GM12878 (cell line): ENCODE measurements around the gene VAMP3. TPM values are rescaled to one million over a fixed set of nuclear protein-coding genes. Genes with fewer than 3 reads are reported as not detected.
A peak's percentile ranks its signal among the peaks of the same experiment; 100 is the strongest.

Experiments used
- ATAC-seq: fragments of 200-7000 bp; cut with Tn5 transposase; 3 replicates; pipeline ENCODE4 v1.9.1; 2020; ENCODE audit warnings: mild to moderate bottlenecking, moderate library complexity
- BruUV-seq: library from RNA; stranded (reverse); fragments of 400-500 nt; replicated peaks from 2 replicates; lab custom pipeline; 2021; lab: Mats Ljungman, UMichigan
- CTCF ChIA-PET: fragments of 300-600 bp; sonication (Branson Sonifier 250); formaldehyde crosslinking; extraction: SDS; loops from one replicate; lab custom pipeline; 2021; ENCODE audit warnings: inconsistent platforms; lab: Yijun Ruan, JAX
- POLR2A ChIA-PET: fragments of 350-600 bp; formaldehyde crosslinking; extraction: SDS; loops from one replicate; lab custom pipeline; 2021; ENCODE audit warnings: inconsistent platforms; lab: Charles Lee
- RAD21 ChIA-PET: fragments of 300-600 bp; sonication (Branson Sonifier 250); formaldehyde crosslinking; loops from one replicate; lab custom pipeline; 2023; ENCODE audit warnings: antibody characterized with exemption; ENCODE audit not compliant: unreplicated experiment; lab: Charles Lee
- SMC1A ChIA-PET: fragments of 300-600 bp; sonication (Branson Sonifier 250); formaldehyde crosslinking; loops from one replicate; lab custom pipeline; 2023; ENCODE audit not compliant: unreplicated experiment, uncharacterized antibody; lab: Charles Lee
- DNase-seq: peaks from one replicate; pipeline ENCODE4 v3.0.0-alpha.2; 2011; ENCODE audit warnings: low read depth, low spot score
- FAIRE-seq: peaks from 3 replicates; lab custom pipeline; 2011; peaks lifted over from hg19 to GRCh38; lab: Jason Lieb, UNC
- H2AFZ ChIP-seq: 2 replicates; pipeline ENCODE4 v1.6.0; 2011; ENCODE audit warnings: low read depth, low read length, control low read depth; ENCODE audit not compliant: control insufficient read depth
- H3K27ac ChIP-seq: 2 replicates; pipeline ENCODE4 v1.5.1; 2011; ENCODE audit warnings: control low read depth; ENCODE audit not compliant: control insufficient read depth, insufficient read depth
- H3K27me3 ChIP-seq, 2 experiments: replicated peaks in 1 of 2; 2 replicates each; pipeline versions ENCODE4 v1.6.0 to v1.6.1; 2011; ENCODE audit warnings: low read length in 1 of 2; ENCODE audit not compliant: control insufficient read depth in 2 of 2, insufficient read depth in 2 of 2
- H3K36me3 ChIP-seq, 2 experiments: 2 replicates each; pipeline ENCODE4 v1.5.1; 2011; ENCODE audit warnings: low read length in 1 of 2; ENCODE audit not compliant: control insufficient read depth in 2 of 2, insufficient read depth in 2 of 2
- H3K4me1 ChIP-seq: 2 replicates; pipeline ENCODE4 v1.6.1; 2011; ENCODE audit warnings: mild to moderate bottlenecking, low read length, moderate library complexity, mixed read lengths; ENCODE audit not compliant: control insufficient read depth, insufficient read depth
- H3K4me2 ChIP-seq: 2 replicates; pipeline ENCODE4 v1.6.0; 2011; ENCODE audit warnings: control low read depth; ENCODE audit not compliant: control insufficient read depth, insufficient read depth
- H3K4me3 ChIP-seq: fragments of 200-600 bp; sonication (generic); 2 replicates; pipeline ENCODE4 v1.5.1; 2016
- H3K79me2 ChIP-seq: 2 replicates; pipeline ENCODE4 v1.6.0; 2011; ENCODE audit warnings: low read length; ENCODE audit not compliant: control insufficient read depth, insufficient read depth
- H3K9ac ChIP-seq: 2 replicates; pipeline ENCODE4 v1.8.0; 2011; ENCODE audit warnings: low read length, control low read depth, mixed read lengths; ENCODE audit not compliant: control insufficient read depth, insufficient read depth
- H3K9me3 ChIP-seq: replicated peaks from 3 replicates; pipeline ENCODE4 v1.5.1; 2011; ENCODE audit warnings: mild to moderate bottlenecking, low read length; ENCODE audit not compliant: control insufficient read depth, insufficient read depth
- H4K20me1 ChIP-seq: 2 replicates; pipeline ENCODE4 v1.6.0; 2011; ENCODE audit not compliant: control insufficient read depth, insufficient read depth
- CBX3 ChIP-seq: fragments of 200-600 bp; sonication (generic); IDR thresholded peaks from 2 replicates; pipeline ENCODE4 v1.6.1; 2016; ENCODE audit warnings: low read depth, borderline replicate concordance
- CREM ChIP-seq: IDR thresholded peaks from 2 replicates; pipeline ENCODE4 v1.6.1; 2014; ENCODE audit warnings: antibody characterized with exemption, low read depth
- EGR1 ChIP-seq, 2 experiments: IDR thresholded peaks; 1 replicate in 1 of 2; 2 replicates in 1 of 2; pipeline ENCODE4 v1.6.1; 2011 to 2012; ENCODE audit warnings: low read depth in 2 of 2, low read length in 2 of 2, borderline replicate concordance in 1 of 2, mild to moderate bottlenecking in 1 of 2, moderate library complexity in 1 of 2
- MLLT1 ChIP-seq: fragments of 450-650 bp; IDR thresholded peaks from 2 replicates; pipeline ENCODE4 v1.6.1; 2016; ENCODE audit warnings: mild to moderate bottlenecking
- MXI1 ChIP-seq: fragments of 150-350 bp; IDR thresholded peaks from 2 replicates; pipeline ENCODE4 v1.6.1; 2011; ENCODE audit warnings: low read depth, mild to moderate bottlenecking, inconsistent platforms, low read length, improper control_type of control experiment
- POLR2A ChIP-seq: IDR thresholded peaks from 2 replicates; pipeline ENCODE4 v1.6.1; 2011; ENCODE audit warnings: low read depth, mild to moderate bottlenecking, low read length
- SIX5 ChIP-seq: IDR thresholded peaks from 2 replicates; pipeline ENCODE4 v1.6.1; 2011; ENCODE audit warnings: mild to moderate bottlenecking, low read depth, low read length, moderate library complexity; ENCODE audit not compliant: severe bottlenecking
- ZSCAN29 ChIP-seq: fragments of 450-650 bp; IDR thresholded peaks from 2 replicates; pipeline ENCODE4 v1.6.1; 2017; ENCODE audit warnings: mild to moderate bottlenecking, moderate library complexity
- ZZZ3 ChIP-seq: IDR thresholded peaks from 2 replicates; pipeline ENCODE4 v1.6.1; 2011; ENCODE audit warnings: low read depth; ENCODE audit not compliant: control insufficient read depth, insufficient read length
- WGBS: methylation state at CpG from one replicate; pipeline ENCODE4 v1.1.6; 2016; ENCODE audit warnings: low lambda C conversion rate; ENCODE audit not compliant: insufficient replicate concordance, insufficient coverage; ENCODE audit errors: missing lambda C conversion rate; 5-methylcytosine and 5-hydroxymethylcytosine counted together
- in situ Hi-C: fragments of 300-500 bp; cut with MboI; formaldehyde crosslinking; loops from 9 replicates; pipeline ENCODE4 v1.14.3; 2018; ENCODE audit warnings: mixed read lengths
- intact Hi-C: fragments of 100-400 bp; cut with micrococcal nuclease; formaldehyde crosslinking; loops from one replicate; pipeline ENCODE4 v1.14.2; 2022; ENCODE audit not compliant: unreplicated experiment
- polyA plus RNA-seq, 11 experiments: library from polyadenylated mRNA; depleted of rRNA in 4 of 11; unstranded in 6 of 11; stranded (reverse) in 5 of 11; fragments of >200 nt; fragmentation: Nextera tagmentation in 4 of 11; fragmentation: Illumina TruSeq in 1 of 11; extraction: Ambion mirVana in 4 of 11; extraction: Trizol in 1 of 11; gene quantifications; 1 replicate in 1 of 11; 2 replicates in 10 of 11; pipeline versions ENCODE4 v1.2.1 to v1.2.3, GENCODE V29; 2011 to 2016; ENCODE audit warnings: inconsistent platforms in 2 of 11, missing spikeins in 2 of 11, low read depth in 1 of 11
- total RNA-seq, 4 experiments: library from RNA; depleted of rRNA in 3 of 4; stranded (reverse); fragments of >200 nt in 3 of 4; fragmentation: Illumina TruSeq in 1 of 4; extraction: Trizol in 1 of 4; gene quantifications; 2 replicates each; pipeline versions ENCODE4 v1.2.1 to v1.2.3, GENCODE V29; 2013 to 2021

The VAMP3 gene
- total and polyA plus RNA-seq, 10 of the 15 experiments (the other 5 are each of a cell fraction or from before 2014, with no cell fraction given) = 4.8 to 24.9 (median 9.7) TPM

GRCh38 chr1:7781501-7781900 lies 10.4 kb downstream of the VAMP3 start:
- H4K20me1 ChIP-seq = no peaks in the 10 kb centered on the region
- ChIA-PET RAD21 (no interaction called here), POLR2A (no interaction called here), SMC1A (interaction anchor here (0.6 kb wide), 1 partner anchor 1170 kb away, joined by 3 read pairs; no protein-coding TSS in a partner anchor), CTCF (no interaction called here)
- TF ChIP-seq EGR1 (IDR thresholded peaks at IDR 0.05; ENCODE audit: borderline replicate concordance in 1 of 2, low read depth in 2 of 2, low read length in 2 of 2) (no peak), ZSCAN29 (no peak), MLLT1 (no peak), CREM (no peak), MXI1 (no peak), SIX5 (no peak), ZZZ3 (no peak), POLR2A (0 out of 2 replicates have a peak, but pooled peaks have one; percentile 15), CBX3 (no peak)
- no peak overlapping the region for H3K27ac ChIP-seq
- WGBS = 43% methylated on average over 7 of the region's 7 CpGs
- in situ Hi-C loops = no loop called here
- H3K9me3 ChIP-seq = no peaks in the 10 kb centered on the region
- H3K4me1 ChIP-seq = peaks cover 7% of the 10 kb centered on the region; the same call in 1 of the 2 replicates
- no peak for ATAC-seq
- DNase-seq = no peak
- no peaks in the 10 kb centered on the region for H3K27me3 ChIP-seq
- H3K4me3 ChIP-seq = no peak overlapping the region
- H3K4me2 ChIP-seq = no peak overlapping the region
- H2AFZ ChIP-seq = no peak overlapping the region
- no peaks in the 10 kb centered on the region for H3K79me2 ChIP-seq
- H3K36me3 ChIP-seq = peaks cover 2 to 13% of the 10 kb centered on the region in 2 experiments; a peak in 3 of 4 replicates
- no peak overlapping the region for H3K9ac ChIP-seq
- FAIRE-seq = no peak
- no TSS peak for BruUV-seq
- intact Hi-C loops = no loop called here
